Glutamatergic neuron (in vitro differentiated cells): ENCODE results near the gene PELI2. TPM values are rescaled to one million over a fixed set of nuclear protein-coding genes. Genes with fewer than 3 reads are reported as not detected.
"Not testable (repeated sequence)": the region's sequence is repeated elsewhere in the genome, so short reads cannot be mapped to it uniquely, and the experiment has no call there.

Source experiments
- DNase-seq: peaks from one replicate; pipeline ENCODE4 v3.0.0; 2022
- H3K27ac Mint-ChIP-seq: one replicate; pipeline ENCODE4 v1.8.0; 2020; ENCODE audit warnings: mild to moderate bottlenecking, mixed read lengths, inconsistent platforms; ENCODE audit not compliant: unreplicated experiment
- H3K27me3 Mint-ChIP-seq: one replicate; pipeline ENCODE4 v1.8.0; 2020; ENCODE audit warnings: mild to moderate bottlenecking, moderate library complexity, mixed read lengths, inconsistent platforms; ENCODE audit not compliant: unreplicated experiment
- H3K36me3 Mint-ChIP-seq: one replicate; pipeline ENCODE4 v1.8.0; 2020; ENCODE audit warnings: mild to moderate bottlenecking, mixed read lengths, inconsistent platforms; ENCODE audit not compliant: unreplicated experiment
- H3K4me1 Mint-ChIP-seq: one replicate; pipeline ENCODE4 v1.8.0; 2020; ENCODE audit warnings: mild to moderate bottlenecking, low read depth, mixed read lengths, inconsistent platforms; ENCODE audit not compliant: unreplicated experiment
- H3K4me3 Mint-ChIP-seq: one replicate; pipeline ENCODE4 v1.8.0; 2020; ENCODE audit warnings: mild to moderate bottlenecking, mixed read lengths, inconsistent platforms; ENCODE audit not compliant: unreplicated experiment
- H3K9me3 Mint-ChIP-seq: one replicate; pipeline ENCODE4 v1.8.0; 2020; ENCODE audit warnings: mild to moderate bottlenecking, moderate library complexity, mixed read lengths, inconsistent platforms; ENCODE audit not compliant: unreplicated experiment
- total RNA-seq: library from RNA; stranded (reverse); fragmentation: NEBNext Ultra II Directional; extraction: Animal tissue kit (Norgen Biotek cat#: 25700); gene quantifications from one replicate; pipeline ENCODE4 v1.2.1, GENCODE V29; 2021; ENCODE audit not compliant: unreplicated experiment
- TF ChIP-seq, protein P1 (sequence below): fragments of 200-600 bp; sonication (generic); IDR thresholded peaks from one replicate; pipeline ENCODE4 v1.5.0; 2021; ENCODE audit not compliant: partially characterized antibody, unreplicated experiment

The PELI2 gene
- total RNA-seq, 1 donor from 2014 or later: 158 TPM

DNA sequence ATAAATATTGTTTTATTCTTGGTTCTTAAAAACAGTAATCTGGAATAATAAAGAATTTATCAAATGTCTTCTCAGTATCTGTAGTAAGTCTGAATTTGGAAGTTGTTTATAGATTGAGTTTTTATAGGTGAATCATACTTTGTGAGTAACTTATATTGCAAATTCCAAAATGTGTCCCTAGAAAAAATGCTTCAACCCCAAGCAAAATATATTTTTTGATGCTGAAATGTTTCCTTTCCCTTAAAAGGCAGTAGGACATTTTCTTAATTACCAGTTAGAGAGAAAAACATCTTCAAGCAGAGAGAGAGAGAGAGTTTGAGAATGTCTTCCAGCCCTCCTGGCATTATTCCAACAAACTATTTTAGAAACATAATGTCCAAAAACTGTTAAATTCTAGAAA lies 37.9 kb downstream of the PELI2 start:
- Mint-ChIP-seq H3K4me1 (peaks cover 47% of the 10 kb centered on the region), H3K27ac (no peak overlapping the region), H3K9me3 (peaks cover 4% of the 10 kb centered on the region), H3K27me3 (peaks cover 3% of the 10 kb centered on the region), H3K4me3 (no peak overlapping the region), H3K36me3 (no peaks in the 10 kb centered on the region)
- DNase-seq: no peak
- TF ChIP-seq, protein P1, sequence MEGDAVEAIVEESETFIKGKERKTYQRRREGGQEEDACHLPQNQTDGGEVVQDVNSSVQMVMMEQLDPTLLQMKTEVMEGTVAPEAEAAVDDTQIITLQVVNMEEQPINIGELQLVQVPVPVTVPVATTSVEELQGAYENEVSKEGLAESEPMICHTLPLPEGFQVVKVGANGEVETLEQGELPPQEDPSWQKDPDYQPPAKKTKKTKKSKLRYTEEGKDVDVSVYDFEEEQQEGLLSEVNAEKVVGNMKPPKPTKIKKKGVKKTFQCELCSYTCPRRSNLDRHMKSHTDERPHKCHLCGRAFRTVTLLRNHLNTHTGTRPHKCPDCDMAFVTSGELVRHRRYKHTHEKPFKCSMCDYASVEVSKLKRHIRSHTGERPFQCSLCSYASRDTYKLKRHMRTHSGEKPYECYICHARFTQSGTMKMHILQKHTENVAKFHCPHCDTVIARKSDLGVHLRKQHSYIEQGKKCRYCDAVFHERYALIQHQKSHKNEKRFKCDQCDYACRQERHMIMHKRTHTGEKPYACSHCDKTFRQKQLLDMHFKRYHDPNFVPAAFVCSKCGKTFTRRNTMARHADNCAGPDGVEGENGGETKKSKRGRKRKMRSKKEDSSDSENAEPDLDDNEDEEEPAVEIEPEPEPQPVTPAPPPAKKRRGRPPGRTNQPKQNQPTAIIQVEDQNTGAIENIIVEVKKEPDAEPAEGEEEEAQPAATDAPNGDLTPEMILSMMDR: no peak

DNA sequence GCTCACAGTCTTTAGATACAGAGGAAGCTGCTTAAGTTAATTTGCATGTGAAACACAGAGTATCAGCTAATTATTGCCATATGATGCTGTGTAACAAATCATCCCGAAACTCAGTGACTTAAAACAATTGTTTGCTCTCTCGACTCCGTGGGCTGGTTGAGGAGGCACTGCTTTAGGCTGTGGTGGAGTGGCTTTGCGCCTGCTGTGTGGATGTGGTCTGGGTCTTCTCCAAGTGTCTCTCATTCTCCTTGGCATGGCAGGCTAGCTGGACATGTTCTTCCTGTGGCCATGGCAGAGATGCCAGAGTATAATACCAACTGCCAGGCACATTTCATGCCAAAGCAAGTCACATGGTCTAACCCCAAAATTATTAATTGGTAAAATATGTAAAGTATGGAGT lies 40.9 kb downstream of the PELI2 start:
- H3K9me3 Mint-ChIP-seq: peaks cover 7% of the 10 kb centered on the region
- TF ChIP-seq, protein P1: no peak
- DNase-seq: no peak
- no peak overlapping the region for H3K4me3 Mint-ChIP-seq
- peaks cover 3% of the 10 kb centered on the region for H3K27me3 Mint-ChIP-seq
- no peak overlapping the region for H3K27ac Mint-ChIP-seq
- peaks cover 4% of the 10 kb centered on the region for H3K36me3 Mint-ChIP-seq
- H3K4me1 Mint-ChIP-seq: peaks cover 31% of the 10 kb centered on the region

DNA sequence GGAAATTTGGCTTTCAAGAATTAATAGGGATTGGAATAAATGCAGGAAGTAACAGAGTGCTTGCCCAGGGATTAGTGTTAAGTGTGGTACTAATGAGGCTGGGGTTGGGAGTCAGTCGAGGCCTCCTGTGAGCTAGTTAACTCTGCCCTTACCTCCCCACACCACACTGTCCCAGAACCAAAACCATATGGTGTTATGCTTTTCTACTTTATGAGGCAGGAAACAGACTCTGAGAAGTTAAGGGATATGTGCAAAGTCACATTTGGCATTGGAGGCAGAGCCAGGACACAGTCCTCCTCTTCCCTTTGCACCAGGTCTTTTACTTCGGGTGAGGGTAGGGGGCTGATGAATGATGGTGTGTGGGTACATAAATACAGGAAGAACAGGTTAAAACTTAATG lies 41.9 kb downstream of the PELI2 start:
- peaks cover 14% of the 10 kb centered on the region for H3K9me3 Mint-ChIP-seq
- TF ChIP-seq, protein P1: no peak
- peaks cover 3% of the 10 kb centered on the region for H3K27me3 Mint-ChIP-seq
- H3K4me1 Mint-ChIP-seq: peaks cover 23% of the 10 kb centered on the region
- no peak overlapping the region for H3K27ac Mint-ChIP-seq
- peaks cover 10% of the 10 kb centered on the region for H3K36me3 Mint-ChIP-seq
- no peak for DNase-seq
- no peak overlapping the region for H3K4me3 Mint-ChIP-seq

DNA sequence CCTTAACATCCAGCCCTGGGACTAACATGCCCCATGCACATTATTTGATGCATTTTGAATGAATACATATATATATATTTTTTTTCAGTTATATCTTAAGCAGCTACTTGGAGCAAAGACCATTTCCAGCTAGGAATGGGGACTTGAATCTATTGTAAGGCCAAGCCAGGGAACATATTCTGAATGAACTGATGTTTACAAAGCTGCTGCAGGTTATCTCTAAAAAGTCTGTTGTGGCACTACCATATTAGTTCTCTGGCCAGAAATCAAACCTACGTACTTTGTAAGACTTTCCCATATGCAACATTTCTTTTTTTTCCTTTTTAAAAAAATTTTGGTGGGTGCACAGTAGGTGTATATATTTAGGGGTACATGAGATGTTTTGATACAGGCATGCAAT lies 43.4 kb downstream of the PELI2 start:
- H3K36me3 Mint-ChIP-seq: peaks cover 22% of the 10 kb centered on the region

DNA sequence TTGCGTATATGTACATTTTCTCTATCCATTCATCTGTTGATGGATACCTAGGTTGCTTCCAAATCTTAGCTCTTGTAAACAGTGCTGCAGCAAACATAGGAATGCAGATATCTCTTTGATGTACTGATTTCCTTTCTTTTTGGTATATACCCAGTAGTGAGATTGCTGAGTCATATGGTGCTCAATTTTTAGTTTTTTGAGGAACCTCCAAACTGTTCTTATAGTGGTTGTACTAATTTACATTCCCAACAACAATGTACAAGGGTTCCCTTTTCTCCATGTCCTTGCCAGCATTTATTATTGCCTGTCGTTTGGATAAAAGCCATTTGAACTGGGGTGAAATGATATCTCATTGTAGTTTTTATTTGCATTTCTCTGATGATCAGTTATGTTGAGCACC lies 44.3 kb downstream of the PELI2 start:
- DNase-seq: no peak
- Mint-ChIP-seq H3K4me1 (peaks cover 12% of the 10 kb centered on the region), H3K27ac (no peak overlapping the region), H3K36me3 (peaks cover 27% of the 10 kb centered on the region), H3K9me3 (peaks cover 30% of the 10 kb centered on the region), H3K27me3 (peaks cover 3% of the 10 kb centered on the region), H3K4me3 (no peak overlapping the region)
- TF ChIP-seq, protein P1: no peak

More for the DNA sequence above, 43.4 kb downstream of the PELI2 start:
- Mint-ChIP-seq H3K4me1 (peaks cover 16% of the 10 kb centered on the region), H3K9me3 (peaks cover 23% of the 10 kb centered on the region), H3K27ac (no peak overlapping the region), H3K4me3 (no peak overlapping the region), H3K27me3 (peaks cover 3% of the 10 kb centered on the region)
- TF ChIP-seq, protein P1: no peak
- DNase-seq: no peak

DNA sequence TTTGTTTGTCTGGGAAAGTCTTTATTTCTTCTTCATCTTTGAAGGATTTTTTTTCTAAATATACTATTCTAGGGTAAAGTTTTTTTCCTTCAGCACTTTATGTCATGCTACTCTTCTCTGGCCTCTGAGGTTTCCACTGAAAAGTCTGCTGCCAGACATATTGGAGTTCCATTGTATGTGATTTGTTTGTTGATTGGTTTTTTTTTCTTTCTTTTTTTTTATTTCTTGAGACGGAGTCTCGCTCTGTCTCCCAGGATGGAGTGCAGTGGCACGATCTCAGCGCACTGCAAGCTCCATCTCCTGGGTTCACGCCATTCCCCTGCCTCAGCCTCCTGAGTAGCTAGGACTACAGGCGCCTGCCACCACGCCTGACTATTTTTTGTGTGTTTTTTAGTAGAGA lies 48.4 kb downstream of the PELI2 start:
- Mint-ChIP-seq H3K4me1 (peaks cover 21% of the 10 kb centered on the region), H3K9me3 (peaks cover 44% of the 10 kb centered on the region), H3K36me3 (peaks cover 30% of the 10 kb centered on the region)
- not testable (repeated sequence) for H3K27ac Mint-ChIP-seq, H3K27me3 Mint-ChIP-seq, H3K4me3 Mint-ChIP-seq, DNase-seq
